ENCODE measurements around the gene CTSD.

CTSD gene

GRCh38 chr11:1754376-1755150 lies 9.2 kb downstream of the CTSD start:
- no peak for DNase-seq

GRCh38 chr11:1753929-1754305 lies 9.8 kb downstream of the CTSD start:
- DNase-seq: no peak

GRCh38 chr11:1753229-1753928 lies 10.3 kb downstream of the CTSD start:
- no peak for DNase-seq

- DNase-seq: no peak
Observed at GRCh38 chr11:1752907-1753228, 10.9 kb downstream of the CTSD start.

GRCh38 chr11:1751999-1752906 lies 11.5 kb downstream of the CTSD start:
- no peak for DNase-seq

GRCh38 chr11:1751531-1751921 lies 12.2 kb downstream of the CTSD start:
- DNase-seq: no peak

GRCh38 chr11:1750840-1751530 lies 12.7 kb downstream of the CTSD start:
- no peak for DNase-seq

GRCh38 chr11:1750481-1750839 lies 13.3 kb downstream of the CTSD start, which contains the start of gene IFITM10:
Gene IFITM10, minus strand, starts transcription at chr11:1750595. Its CDS starts 153 bp downstream, at chr11:1750442.
- no peak for DNase-seq

GRCh38 chr11:1749395-1750351 lies 14.1 kb downstream of the CTSD start:
- no peak for DNase-seq

GRCh38 chr11:1748636-1749394 lies 14.9 kb downstream of the CTSD start:
- DNase-seq: no peak

GRCh38 chr11:1747753-1748635 lies 15.7 kb downstream of the CTSD start:
- DNase-seq: no peak

GRCh38 chr11:1746956-1747752 lies 16.6 kb downstream of the CTSD start:
- no peak for DNase-seq

GRCh38 chr11:1746511-1746931 lies 17.2 kb downstream of the CTSD start:
- DNase-seq: no peak

GRCh38 chr11:1745701-1746320 lies 17.9 kb downstream of the CTSD start:
- no peak for DNase-seq

GRCh38 chr11:1744891-1745700 lies 18.6 kb downstream of the CTSD start:
- DNase-seq: no peak

- no peak for DNase-seq
Observed at GRCh38 chr11:1744137-1744886, 19.4 kb downstream of the CTSD start.
